Kidney (tissue), 14 donors: ENCODE results near the gene MYH1. TPM values are rescaled to one million over a fixed set of nuclear protein-coding genes. Genes with fewer than 3 reads are reported as not detected.
A peak's percentile ranks its signal among the peaks of the same experiment; 100 is the strongest.

Experiments
- DNase-seq, 5 donors: peaks; one replicate each; pipeline ENCODE4 v3.0.0-alpha.2; 2013 to 2020
- FAIRE-seq: peaks from 2 replicates; lab custom pipeline; 2012; peaks lifted over from hg19 to GRCh38; lab: Jason Lieb, UNC
- H3K27ac ChIP-seq, 2 donors: one replicate each; pipeline ENCODE4 v1.7.0; 2013; ENCODE audit warnings: low read depth in 2 of 2, low read length in 2 of 2, inconsistent platforms in 1 of 2
- H3K27me3 ChIP-seq: one replicate; pipeline ENCODE4 v1.7.1; 2013; ENCODE audit warnings: low read length, inconsistent platforms; ENCODE audit not compliant: control insufficient read depth, insufficient read depth
- H3K36me3 ChIP-seq, 3 donors: one replicate each; pipeline versions ENCODE4 v1.7.0 to v1.7.1; 2013; ENCODE audit warnings: low read length in 3 of 3, control low read depth in 1 of 3, inconsistent platforms in 1 of 3; ENCODE audit not compliant: insufficient read depth in 3 of 3, control insufficient read depth in 2 of 3
- H3K4me1 ChIP-seq, 3 donors: one replicate each; pipeline versions ENCODE4 v1.7.0 to v1.7.1; 2013; ENCODE audit warnings: low read length in 3 of 3, inconsistent platforms in 1 of 3, low read depth in 1 of 3; ENCODE audit not compliant: control insufficient read depth in 2 of 3, insufficient read depth in 2 of 3
- H3K4me3 ChIP-seq, 3 donors: one replicate each; pipeline versions ENCODE4 v1.7.0 to v1.8.1; 2013; ENCODE audit warnings: low read length in 3 of 3, control low read depth in 1 of 3, inconsistent platforms in 1 of 3
- H3K9ac ChIP-seq, 3 donors: one replicate each; pipeline versions ENCODE4 v1.7.0 to v1.7.1; 2013; ENCODE audit warnings: low read length in 3 of 3, control low read depth in 1 of 3, inconsistent platforms in 1 of 3
- H3K9me3 ChIP-seq, 3 donors: one replicate each; pipeline versions ENCODE4 v1.7.0 to v1.7.1; 2013; ENCODE audit warnings: low read length in 3 of 3, control low read depth in 1 of 3, inconsistent platforms in 1 of 3; ENCODE audit not compliant: control insufficient read depth in 2 of 3, insufficient read depth in 1 of 3
- intact Hi-C: fragments of 100-400 bp; cut with DNase I; formaldehyde crosslinking; loops from one replicate; pipeline ENCODE4 v1.11.1; 2022
- polyA plus RNA-seq: library from polyadenylated mRNA; stranded (reverse); fragments of 350-450 nt; fragmentation: Illumina TruSeq; extraction: RNeasy Lipid Tissue Mini Kit (QIAGEN cat#74804); gene quantifications from one replicate; pipeline ENCODE4 v1.2.3, GENCODE V29; 2014; ENCODE audit warnings: low read depth, low replicate concordance; ENCODE audit not compliant: insufficient read depth
- total RNA-seq: library from RNA; stranded (reverse); fragmentation: NEBNext Ultra II Directional; extraction: Animal tissue kit (Norgen Biotek cat#: 25700); gene quantifications from one replicate; pipeline ENCODE4 v1.2.1, GENCODE V29; 2021
- TF ChIP-seq, protein P1 (sequence below): IDR thresholded peaks from 3 replicates; pipeline ENCODE4 v1.5.1; 2012; ENCODE audit warnings: mild to moderate bottlenecking, moderate library complexity, borderline replicate concordance; ENCODE audit not compliant: insufficient read depth; ENCODE audit errors: extremely low read depth
- donor health status: control.
- donor health status: control.
- donor health status: control.
- donor health status: control.
- donor health status: control.
- donor health status: DM: yes; HTN: yes; CAD: no.
- donor health status: Normal renal cell carcinoma (clear cell type).

Gene MYH1
- total and polyA plus RNA-seq, 2 donors from 2014 or later = not detected

DNA sequence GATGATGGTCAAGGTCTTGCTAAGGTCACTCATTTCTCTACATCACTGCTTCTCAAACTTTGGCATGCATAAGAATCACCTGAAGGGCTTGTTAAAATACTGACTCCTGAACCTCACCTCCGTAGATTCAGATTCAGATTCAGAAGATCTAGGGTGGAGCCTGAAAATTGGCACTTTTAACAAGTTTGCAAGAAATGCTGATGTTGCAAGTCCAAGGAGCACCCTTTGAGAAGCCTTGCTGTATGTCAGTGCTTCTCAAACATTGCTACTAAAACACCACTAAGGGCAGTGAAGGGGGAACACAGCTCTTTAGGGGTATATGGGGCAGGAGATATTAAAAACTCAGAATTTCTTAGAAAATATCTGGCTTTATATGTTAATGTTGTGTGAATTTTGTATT lies 13.7 kb upstream of the MYH1 start:
- Histone ChIP-seq H3K9me3 (no peaks in the 10 kb centered on the region), H3K4me3 (no peak overlapping the region), H3K36me3 (no peaks in the 10 kb centered on the region), H3K27me3 (no peaks in the 10 kb centered on the region), H3K9ac (no peak overlapping the region), H3K27ac (no peak overlapping the region), H3K4me1 (no peaks in the 10 kb centered on the region)
- intact Hi-C loops = no loop called here
- TF ChIP-seq, protein P1, sequence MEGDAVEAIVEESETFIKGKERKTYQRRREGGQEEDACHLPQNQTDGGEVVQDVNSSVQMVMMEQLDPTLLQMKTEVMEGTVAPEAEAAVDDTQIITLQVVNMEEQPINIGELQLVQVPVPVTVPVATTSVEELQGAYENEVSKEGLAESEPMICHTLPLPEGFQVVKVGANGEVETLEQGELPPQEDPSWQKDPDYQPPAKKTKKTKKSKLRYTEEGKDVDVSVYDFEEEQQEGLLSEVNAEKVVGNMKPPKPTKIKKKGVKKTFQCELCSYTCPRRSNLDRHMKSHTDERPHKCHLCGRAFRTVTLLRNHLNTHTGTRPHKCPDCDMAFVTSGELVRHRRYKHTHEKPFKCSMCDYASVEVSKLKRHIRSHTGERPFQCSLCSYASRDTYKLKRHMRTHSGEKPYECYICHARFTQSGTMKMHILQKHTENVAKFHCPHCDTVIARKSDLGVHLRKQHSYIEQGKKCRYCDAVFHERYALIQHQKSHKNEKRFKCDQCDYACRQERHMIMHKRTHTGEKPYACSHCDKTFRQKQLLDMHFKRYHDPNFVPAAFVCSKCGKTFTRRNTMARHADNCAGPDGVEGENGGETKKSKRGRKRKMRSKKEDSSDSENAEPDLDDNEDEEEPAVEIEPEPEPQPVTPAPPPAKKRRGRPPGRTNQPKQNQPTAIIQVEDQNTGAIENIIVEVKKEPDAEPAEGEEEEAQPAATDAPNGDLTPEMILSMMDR = no peak
- DNase-seq (no peak), FAIRE-seq (no peak)

DNA sequence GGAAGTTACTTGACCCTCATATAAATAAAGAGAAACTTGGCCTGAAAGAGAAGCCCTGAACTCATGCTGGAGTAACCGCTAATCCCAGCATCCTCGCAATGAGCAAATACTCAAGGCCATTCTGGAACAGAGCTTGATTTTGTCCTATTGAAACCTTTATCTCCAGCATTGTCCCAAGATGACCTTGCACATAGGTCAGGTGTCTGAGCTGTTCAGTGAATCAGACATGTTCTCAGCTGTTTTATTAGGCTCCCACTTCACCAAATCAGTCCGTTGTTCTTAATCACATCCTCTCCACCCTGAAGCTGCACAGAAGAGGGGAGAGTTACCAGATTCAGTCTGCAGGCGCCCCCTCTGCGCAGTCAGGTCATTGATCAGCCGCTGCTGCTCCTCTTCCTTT lies 9.1 kb upstream of the MYH1 start:
- Histone ChIP-seq H3K36me3 (no peaks in the 10 kb centered on the region), H3K4me1 (no peaks in the 10 kb centered on the region), H3K4me3 (no peak overlapping the region), H3K27ac (no peak overlapping the region), H3K9me3 (no peaks in the 10 kb centered on the region), H3K27me3 (no peaks in the 10 kb centered on the region), H3K9ac (no peak overlapping the region)
- intact Hi-C loops = no loop called here
- TF ChIP-seq, protein P1 = no peak
- DNase-seq (no peak), FAIRE-seq (no peak)

- TF ChIP-seq, protein P1 = no peak
- FAIRE-seq = no peak
Measured at GRCh38 chr17:10526517-10526916, 8.2 kb upstream of the MYH1 start.

GRCh38 chr17:10523064-10523463 lies 4.7 kb upstream of the MYH1 start:
- H3K4me3 ChIP-seq = no peak overlapping the region
- H3K9me3 ChIP-seq = peaks cover 0 to 3% (median 0%) of the 10 kb centered on the region in 3 donors
- DNase-seq = no peak
- no peaks in the 10 kb centered on the region for H3K36me3 ChIP-seq
- no peak for FAIRE-seq
- intact Hi-C loops = no loop called here
- no peak overlapping the region for H3K27ac ChIP-seq
- no peak overlapping the region for H3K9ac ChIP-seq
- TF ChIP-seq, protein P1 = no peak
- no peaks in the 10 kb centered on the region for H3K27me3 ChIP-seq
- H3K4me1 ChIP-seq = no peaks in the 10 kb centered on the region

More at GRCh38 chr17:10526517-10526916, 8.2 kb upstream of the MYH1 start:
- Histone ChIP-seq H3K27ac (no peak overlapping the region), H3K9me3 (peaks cover 0 to 3% (median 0%) of the 10 kb centered on the region in 3 donors), H3K36me3 (no peaks in the 10 kb centered on the region), H3K4me3 (no peak overlapping the region), H3K9ac (no peak overlapping the region), H3K27me3 (no peaks in the 10 kb centered on the region), H3K4me1 (no peaks in the 10 kb centered on the region)
- intact Hi-C loops = no loop called here
- DNase-seq = peak in 1 of 5 donors; percentile 45
